ENCODE data around the gene HLF.

HLF gene

DNA sequence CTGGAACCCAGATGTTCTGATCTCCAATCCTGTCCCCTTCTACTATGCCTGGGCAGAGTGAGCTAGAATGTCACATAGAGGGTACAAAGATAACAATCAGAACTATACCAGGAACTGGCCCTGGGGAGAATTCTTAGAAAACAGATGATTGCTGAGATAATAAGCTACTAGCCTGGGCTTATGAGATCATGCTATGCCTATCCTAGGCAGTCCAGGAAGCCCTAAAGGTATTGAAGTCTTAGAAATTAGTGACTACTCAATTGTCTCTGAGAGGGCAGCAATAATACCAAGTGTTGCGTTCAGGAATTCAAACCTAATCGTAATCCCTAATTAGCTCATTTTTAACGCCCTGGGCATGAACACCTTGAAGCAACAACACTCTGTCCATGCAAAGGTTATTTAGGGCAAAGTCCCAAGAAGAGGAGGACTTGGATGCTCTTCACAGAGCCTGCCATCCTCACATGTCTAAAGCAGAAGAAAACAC is 79.8 kb downstream of the HLF start:
- no peak for DNase-seq (ENCODE audit: extremely low read depth, insufficient read length)

GRCh38 chr17:55345132-55345531 is 80.4 kb downstream of the HLF start:
- no peak for DNase-seq (ENCODE audit: extremely low read depth, insufficient read length)
- Histone ChIP-seq H3K36me3 (ENCODE audit: control insufficient read depth, insufficient read depth, low read length) (no peaks in the 10 kb centered on the region), H3K4me3 (replicated peaks; ENCODE audit: low read depth, low read length) (no peak overlapping the region), H3K27me3 (replicated peaks; ENCODE audit: control insufficient read depth, insufficient read depth, low read length) (no peaks in the 10 kb centered on the region; the same call in 1 of the 2 replicates)
- TF ChIP-seq, protein P1, sequence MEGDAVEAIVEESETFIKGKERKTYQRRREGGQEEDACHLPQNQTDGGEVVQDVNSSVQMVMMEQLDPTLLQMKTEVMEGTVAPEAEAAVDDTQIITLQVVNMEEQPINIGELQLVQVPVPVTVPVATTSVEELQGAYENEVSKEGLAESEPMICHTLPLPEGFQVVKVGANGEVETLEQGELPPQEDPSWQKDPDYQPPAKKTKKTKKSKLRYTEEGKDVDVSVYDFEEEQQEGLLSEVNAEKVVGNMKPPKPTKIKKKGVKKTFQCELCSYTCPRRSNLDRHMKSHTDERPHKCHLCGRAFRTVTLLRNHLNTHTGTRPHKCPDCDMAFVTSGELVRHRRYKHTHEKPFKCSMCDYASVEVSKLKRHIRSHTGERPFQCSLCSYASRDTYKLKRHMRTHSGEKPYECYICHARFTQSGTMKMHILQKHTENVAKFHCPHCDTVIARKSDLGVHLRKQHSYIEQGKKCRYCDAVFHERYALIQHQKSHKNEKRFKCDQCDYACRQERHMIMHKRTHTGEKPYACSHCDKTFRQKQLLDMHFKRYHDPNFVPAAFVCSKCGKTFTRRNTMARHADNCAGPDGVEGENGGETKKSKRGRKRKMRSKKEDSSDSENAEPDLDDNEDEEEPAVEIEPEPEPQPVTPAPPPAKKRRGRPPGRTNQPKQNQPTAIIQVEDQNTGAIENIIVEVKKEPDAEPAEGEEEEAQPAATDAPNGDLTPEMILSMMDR (IDR thresholded peaks at IDR 0.05; ENCODE audit: insufficient read depth, low read length, poor library complexity, severe bottlenecking): no peak

More for the DNA sequence above, 79.8 kb downstream of the HLF start:
- TF ChIP-seq, protein P1 (IDR thresholded peaks at IDR 0.05; ENCODE audit: insufficient read depth, low read length, poor library complexity, severe bottlenecking): no peak
- Histone ChIP-seq H3K4me3 (replicated peaks; ENCODE audit: low read depth, low read length) (no peak overlapping the region), H3K27me3 (replicated peaks; ENCODE audit: control insufficient read depth, insufficient read depth, low read length) (no peaks in the 10 kb centered on the region; the same call in 1 of the 2 replicates), H3K36me3 (ENCODE audit: control insufficient read depth, insufficient read depth, low read length) (no peaks in the 10 kb centered on the region)

GRCh38 chr17:55346658-55347057 is 81.9 kb downstream of the HLF start:
- DNase-seq (ENCODE audit: extremely low read depth, insufficient read length): no peak
- no peaks in the 10 kb centered on the region for H3K36me3 ChIP-seq (ENCODE audit: control insufficient read depth, insufficient read depth, low read length)
- H3K27me3 ChIP-seq (replicated peaks; ENCODE audit: control insufficient read depth, insufficient read depth, low read length): no peaks in the 10 kb centered on the region; the same call in 1 of the 2 replicates
- TF ChIP-seq, protein P1 (IDR thresholded peaks at IDR 0.05; ENCODE audit: insufficient read depth, low read length, poor library complexity, severe bottlenecking): no peak
- no peak overlapping the region for H3K4me3 ChIP-seq (replicated peaks; ENCODE audit: low read depth, low read length)

GRCh38 chr17:55347341-55347740 is 82.6 kb downstream of the HLF start:
- no peak overlapping the region for H3K4me3 ChIP-seq (replicated peaks; ENCODE audit: low read depth, low read length)
- H3K27me3 ChIP-seq (replicated peaks; ENCODE audit: control insufficient read depth, insufficient read depth, low read length): no peaks in the 10 kb centered on the region; the same call in 1 of the 2 replicates
- TF ChIP-seq, protein P1 (IDR thresholded peaks at IDR 0.05; ENCODE audit: insufficient read depth, low read length, poor library complexity, severe bottlenecking): no peak
- no peaks in the 10 kb centered on the region for H3K36me3 ChIP-seq (ENCODE audit: control insufficient read depth, insufficient read depth, low read length)
- no peak for DNase-seq (ENCODE audit: extremely low read depth, insufficient read length)

DNA sequence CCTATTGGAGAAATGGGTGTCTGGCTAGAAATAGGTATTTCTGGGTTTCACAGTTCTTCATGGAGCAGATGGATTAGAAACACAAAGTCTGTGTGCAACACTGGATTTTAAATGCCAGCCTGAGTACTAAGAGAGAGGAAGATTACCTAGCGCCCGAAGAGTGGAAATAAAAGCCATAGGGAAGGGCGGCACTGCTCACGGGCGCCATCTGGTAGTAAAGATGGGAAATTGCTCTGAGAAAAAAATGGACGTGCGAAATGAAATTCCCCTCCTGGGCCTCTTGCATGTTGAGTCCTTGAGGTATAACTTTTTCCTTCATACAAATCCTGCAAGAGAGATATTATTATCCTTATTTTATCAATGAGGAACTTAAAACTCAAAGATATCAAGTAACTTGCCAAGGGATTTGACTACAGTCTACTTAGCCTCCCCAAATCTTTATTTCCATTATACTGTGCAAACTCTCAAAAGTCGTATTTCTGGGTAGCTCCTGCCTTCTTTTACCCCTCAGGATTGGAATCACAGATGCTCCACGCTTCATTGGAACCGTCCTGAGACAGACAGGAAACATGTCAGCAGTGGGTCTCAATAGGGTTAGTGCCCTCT is 84.1 kb downstream of the HLF start:
- no peak for DNase-seq (ENCODE audit: extremely low read depth, insufficient read length)
- Histone ChIP-seq H3K36me3 (ENCODE audit: control insufficient read depth, insufficient read depth, low read length) (no peaks in the 10 kb centered on the region), H3K27me3 (replicated peaks; ENCODE audit: control insufficient read depth, insufficient read depth, low read length) (no peaks in the 10 kb centered on the region), H3K4me3 (replicated peaks; ENCODE audit: low read depth, low read length) (no peak overlapping the region)
- TF ChIP-seq, protein P1 (IDR thresholded peaks at IDR 0.05; ENCODE audit: insufficient read depth, low read length, poor library complexity, severe bottlenecking): peak; percentile 88

Measured in GM06990 (cell line).